Measurements from ENCODE around the gene CEP20.
"Not testable (repeated sequence)": the region's sequence is repeated elsewhere in the genome, so short reads cannot be mapped to it uniquely, and the experiment has no call there.

The CEP20 gene

DNA sequence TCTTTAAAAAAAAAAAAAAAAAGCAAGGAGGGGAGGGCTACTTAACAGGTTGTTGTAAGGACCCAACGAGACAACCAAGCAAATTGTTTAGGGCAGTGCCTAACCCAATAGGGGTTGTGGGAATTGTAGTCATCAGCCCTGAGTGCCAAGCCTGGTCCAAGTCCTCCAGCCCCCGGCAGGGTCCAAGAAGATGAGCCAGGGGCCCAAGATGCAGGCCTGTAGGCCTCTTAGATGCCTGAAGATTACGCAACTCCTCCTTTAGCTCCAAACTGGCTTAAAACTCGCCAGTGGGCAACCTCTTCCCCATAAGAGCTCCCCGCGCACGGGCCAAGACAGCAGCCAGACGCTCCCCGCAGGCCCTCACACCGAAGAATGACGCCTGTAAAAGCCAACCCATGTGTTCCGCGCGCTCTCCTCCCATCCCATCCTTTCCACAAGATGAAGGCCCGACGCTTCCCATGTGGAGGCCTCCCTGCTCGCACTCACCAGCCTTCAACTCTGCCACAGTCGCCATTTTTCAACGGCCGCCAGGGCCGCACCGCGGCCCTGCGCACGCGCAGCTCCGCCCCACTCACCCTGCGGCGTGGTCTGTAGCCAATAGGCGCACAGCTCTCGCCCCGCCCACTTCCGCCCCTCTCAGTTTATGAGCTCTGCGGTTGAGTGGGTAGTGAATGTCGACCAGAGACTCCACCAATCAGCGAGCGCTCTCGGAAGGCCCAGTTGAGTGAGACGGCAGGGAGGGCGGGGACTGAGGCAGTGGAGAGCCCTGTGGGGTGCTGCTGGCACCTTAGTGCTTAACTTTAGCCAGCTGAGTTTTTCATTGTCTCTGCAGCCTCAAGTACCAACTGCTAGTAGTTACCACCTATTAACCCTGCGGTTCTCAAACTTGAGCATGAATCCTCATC, at the start of gene CEP20:
CEP20 (minus strand) TSS at position 532 of the 905 bp plus-strand sequence; CDS start at position 514, 18 bp downstream.
- peak; percentile 99 for DNase-seq (ENCODE audit: low read depth)

GRCh38 chr16:15936809-15937208, 48.4 kb upstream of the CEP20 start:
- DNase-seq (ENCODE audit: low read depth): not testable (repeated sequence)

- no peak for DNase-seq (ENCODE audit: low read depth)
Measured at GRCh38 chr16:15934991-15935390, 46.6 kb upstream of the CEP20 start.

- DNase-seq (ENCODE audit: low read depth): no peak
Measured at GRCh38 chr16:15933781-15934180, 45.4 kb upstream of the CEP20 start.

DNA sequence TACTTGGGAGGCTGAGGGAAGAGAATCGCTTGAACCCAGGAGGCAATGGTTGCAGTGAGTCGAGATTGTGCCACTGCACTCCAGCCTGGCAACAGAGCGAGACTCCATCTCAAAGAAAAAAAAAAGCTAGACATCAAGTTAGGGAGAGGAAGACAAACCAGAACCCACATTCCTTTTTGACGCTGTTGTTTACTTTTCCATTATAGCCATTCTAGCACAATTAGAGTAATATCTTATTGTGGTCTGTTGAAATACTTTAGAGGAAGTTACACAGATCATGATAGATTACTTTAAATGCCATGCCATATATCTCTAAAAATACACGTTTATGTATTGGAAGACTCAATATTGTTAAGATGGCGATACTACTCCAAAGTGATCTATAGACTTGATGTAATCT, 44.5 kb upstream of the CEP20 start:
- no peak for DNase-seq (ENCODE audit: low read depth)

- DNase-seq (ENCODE audit: low read depth): no peak
Measured at GRCh38 chr16:15928261-15929104, 40.1 kb upstream of the CEP20 start.

GRCh38 chr16:15925631-15926030, 37.2 kb upstream of the CEP20 start:
- no peak for DNase-seq (ENCODE audit: low read depth)

- DNase-seq (ENCODE audit: low read depth): no peak
Measured at GRCh38 chr16:15924996-15925395, 36.6 kb upstream of the CEP20 start.

GRCh38 chr16:15919331-15919730, 30.9 kb upstream of the CEP20 start:
- no peak for DNase-seq (ENCODE audit: low read depth)

GRCh38 chr16:15918314-15918713, 29.9 kb upstream of the CEP20 start:
- not testable (repeated sequence) for DNase-seq (ENCODE audit: low read depth)

DNA sequence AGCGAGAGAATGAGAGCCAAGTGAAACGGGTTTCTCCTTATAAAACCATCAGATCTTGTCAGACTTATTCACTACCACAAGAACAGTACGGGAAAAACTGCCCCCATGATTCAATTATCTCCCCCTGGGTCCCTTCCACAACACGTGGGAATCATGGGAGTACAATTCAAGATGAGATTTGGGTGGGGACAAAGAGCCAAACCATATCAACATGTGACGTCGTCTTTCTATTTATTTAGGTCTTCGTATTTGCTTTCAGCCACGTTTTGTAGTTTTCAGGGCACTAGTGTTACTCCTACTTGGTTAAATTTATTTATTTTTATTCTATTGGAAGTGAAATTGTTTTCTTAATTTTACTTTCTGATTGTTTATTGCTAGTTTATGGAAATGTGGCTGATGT, 27.9 kb upstream of the CEP20 start:
- DNase-seq (ENCODE audit: low read depth): no peak

DNA sequence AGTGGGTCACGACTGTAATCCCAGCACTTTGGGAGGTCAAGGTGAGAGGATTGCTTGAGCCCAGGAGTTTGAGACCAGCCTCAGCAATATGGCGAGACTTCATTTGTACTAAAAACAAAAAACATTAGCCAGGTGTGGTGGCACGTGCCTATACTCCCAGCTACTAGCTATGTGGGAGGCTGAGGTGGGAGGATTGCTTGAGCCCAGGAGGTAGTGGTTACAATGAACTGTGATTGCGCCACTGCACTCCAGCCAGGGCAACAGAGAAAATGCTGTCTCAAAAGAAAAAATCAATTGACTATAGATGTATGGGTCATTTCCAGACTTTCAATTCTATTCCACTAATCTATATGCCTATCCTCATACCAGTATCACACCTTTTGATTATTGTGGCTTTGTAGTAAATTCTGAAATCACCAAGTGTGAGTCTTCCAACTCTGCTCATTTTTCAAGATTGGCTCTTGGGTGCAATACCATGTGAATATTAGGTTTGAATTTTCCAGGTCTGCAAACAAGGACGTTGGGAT, 27.2 kb upstream of the CEP20 start:
- DNase-seq (ENCODE audit: low read depth): no peak

- DNase-seq (ENCODE audit: low read depth): no peak
Measured at GRCh38 chr16:15913046-15913698, 24.8 kb upstream of the CEP20 start.

- no peak for DNase-seq (ENCODE audit: low read depth)
Measured at GRCh38 chr16:15911198-15911597, 22.8 kb upstream of the CEP20 start.

GRCh38 chr16:15907863-15908478, 19.6 kb upstream of the CEP20 start:
- no peak for DNase-seq (ENCODE audit: low read depth)

DNA sequence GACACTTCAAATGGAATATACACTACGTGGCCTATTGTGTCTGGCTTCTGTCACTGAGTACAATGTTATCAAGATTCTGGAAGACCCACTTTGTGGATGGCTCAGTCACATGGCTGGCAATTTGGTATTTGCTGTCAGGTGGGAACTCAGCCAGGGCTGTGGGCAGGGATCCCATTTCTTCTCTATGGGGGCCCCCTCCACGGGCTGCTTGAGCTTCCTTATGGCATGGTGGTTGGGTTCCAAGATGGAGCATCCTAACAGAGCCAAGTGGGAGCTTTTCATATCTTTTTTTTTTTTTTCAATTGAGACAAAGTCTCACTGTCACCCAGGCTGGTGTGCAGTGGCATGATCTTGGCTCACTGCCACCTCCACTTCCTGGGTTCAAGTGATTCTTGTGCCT, 18.0 kb upstream of the CEP20 start:
- DNase-seq (ENCODE audit: low read depth): no peak

- DNase-seq (ENCODE audit: low read depth): no peak
Measured at GRCh38 chr16:15903960-15904359, 15.6 kb upstream of the CEP20 start.

- no peak for DNase-seq (ENCODE audit: low read depth)
Measured at GRCh38 chr16:15900901-15901500, 12.6 kb upstream of the CEP20 start.

DNA sequence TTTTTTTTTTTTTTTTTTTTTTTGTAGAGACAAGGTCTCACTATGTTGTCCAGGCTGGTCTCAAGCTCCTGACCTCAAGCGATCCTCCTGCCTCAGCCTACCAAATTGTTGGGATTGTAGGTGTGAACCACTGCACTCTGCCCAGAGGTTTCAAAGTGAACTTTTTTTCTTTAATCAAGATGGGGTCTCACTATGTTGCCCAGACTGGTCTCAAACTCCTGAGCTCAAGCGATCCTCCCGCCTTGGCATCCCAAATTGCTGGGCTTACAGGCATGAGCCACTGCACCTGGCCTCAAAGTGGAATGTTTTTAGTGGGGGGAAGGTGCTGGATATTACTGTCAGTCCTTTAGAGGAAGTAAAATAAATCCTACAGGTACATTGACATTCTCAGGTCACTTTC, 12.0 kb upstream of the CEP20 start:
- DNase-seq (ENCODE audit: low read depth): no peak

GRCh38 chr16:15899538-15900100, 11.2 kb upstream of the CEP20 start:
- peak; percentile 31 for DNase-seq (ENCODE audit: low read depth)

GRCh38 chr16:15898654-15899053, 10.3 kb upstream of the CEP20 start:
- no peak for DNase-seq (ENCODE audit: low read depth)

Data from stromal cell of bone marrow (primary cell).